NCI-H510A (cell line): ENCODE measurements around the gene TMUB1.
"Not testable (repeated sequence)": the region's sequence is repeated elsewhere in the genome, so short reads cannot be mapped to it uniquely, and the experiment has no call there.

Experiments
- DNase-seq: peaks from one replicate; lab custom pipeline; 2025; lab: John Stamatoyannopoulos, UW

TMUB1 gene

DNA sequence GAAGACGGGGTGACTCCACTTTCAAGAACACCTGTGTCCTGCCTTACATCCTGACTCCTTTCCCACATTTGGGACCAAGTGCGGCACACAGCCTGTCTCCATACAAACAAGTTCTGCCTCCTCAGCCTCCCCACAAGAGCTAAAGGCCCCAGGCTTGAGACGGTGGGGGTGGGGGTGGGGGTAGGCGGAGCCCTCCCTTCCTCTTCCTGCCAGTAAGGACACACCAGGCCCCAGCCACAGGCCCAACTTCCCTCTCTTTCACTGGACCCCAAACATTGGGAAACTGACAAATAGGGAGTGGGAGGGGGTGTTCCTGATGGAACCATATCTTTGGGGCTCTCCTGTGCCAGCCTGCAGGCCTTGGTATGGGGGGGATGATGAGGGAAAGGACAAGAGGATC is 30.2 kb downstream of the TMUB1 start:
- DNase-seq = no peak

- no peak for DNase-seq
These were observed 32.2 kb downstream of the TMUB1 start for GRCh38 chr7:151051108-151051507.

- no peak for DNase-seq
These were observed 34.3 kb downstream of the TMUB1 start for GRCh38 chr7:151048911-151049463.

DNA sequence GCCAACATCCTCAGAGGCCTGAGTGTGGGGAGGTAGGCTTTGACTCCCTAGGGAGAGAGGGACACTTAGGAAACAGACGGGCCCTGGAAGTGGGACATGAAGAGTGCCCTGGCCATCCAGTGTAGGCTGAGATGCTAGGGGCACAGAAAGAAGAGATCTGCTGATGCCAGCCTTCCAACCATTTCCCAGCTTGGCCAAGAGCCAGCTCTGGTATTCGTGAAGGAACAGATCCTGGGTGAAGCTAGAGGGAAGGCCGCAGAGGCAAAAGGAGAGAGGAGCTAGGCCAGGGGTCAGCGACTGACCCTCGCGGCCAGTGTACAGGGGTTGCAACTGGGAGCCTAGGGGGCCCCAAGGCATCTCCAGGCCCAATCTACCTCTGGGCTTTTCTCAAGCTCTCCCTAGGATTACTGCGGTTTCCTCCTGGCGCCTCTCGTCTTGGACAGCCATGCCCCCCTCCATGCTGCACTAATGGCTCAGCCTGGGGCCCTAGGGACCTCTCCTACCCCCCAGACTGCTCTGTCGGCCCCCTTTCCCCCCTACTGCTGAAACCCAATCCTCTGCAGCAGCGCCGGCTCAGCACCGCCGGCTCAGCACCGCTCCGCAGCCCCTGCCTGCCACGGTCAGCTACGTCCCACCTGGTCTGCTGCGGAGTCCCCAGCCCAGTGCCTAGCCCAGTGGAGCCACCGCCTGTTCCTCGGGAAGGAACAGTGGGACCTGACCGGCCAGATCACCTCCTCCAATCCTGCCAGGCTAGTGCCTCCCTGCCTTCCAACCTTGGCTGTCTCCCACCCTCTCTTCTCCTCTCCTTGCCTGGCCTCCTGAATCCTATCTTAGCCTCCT is 35.1 kb downstream of the TMUB1 start, which contains the start of gene ASIC3:
ASIC3 (plus strand) TSS at position 556 of the 840 bp plus-strand sequence. CDS start 355 bp downstream, outside the sequence.
- DNase-seq = no peak

DNA sequence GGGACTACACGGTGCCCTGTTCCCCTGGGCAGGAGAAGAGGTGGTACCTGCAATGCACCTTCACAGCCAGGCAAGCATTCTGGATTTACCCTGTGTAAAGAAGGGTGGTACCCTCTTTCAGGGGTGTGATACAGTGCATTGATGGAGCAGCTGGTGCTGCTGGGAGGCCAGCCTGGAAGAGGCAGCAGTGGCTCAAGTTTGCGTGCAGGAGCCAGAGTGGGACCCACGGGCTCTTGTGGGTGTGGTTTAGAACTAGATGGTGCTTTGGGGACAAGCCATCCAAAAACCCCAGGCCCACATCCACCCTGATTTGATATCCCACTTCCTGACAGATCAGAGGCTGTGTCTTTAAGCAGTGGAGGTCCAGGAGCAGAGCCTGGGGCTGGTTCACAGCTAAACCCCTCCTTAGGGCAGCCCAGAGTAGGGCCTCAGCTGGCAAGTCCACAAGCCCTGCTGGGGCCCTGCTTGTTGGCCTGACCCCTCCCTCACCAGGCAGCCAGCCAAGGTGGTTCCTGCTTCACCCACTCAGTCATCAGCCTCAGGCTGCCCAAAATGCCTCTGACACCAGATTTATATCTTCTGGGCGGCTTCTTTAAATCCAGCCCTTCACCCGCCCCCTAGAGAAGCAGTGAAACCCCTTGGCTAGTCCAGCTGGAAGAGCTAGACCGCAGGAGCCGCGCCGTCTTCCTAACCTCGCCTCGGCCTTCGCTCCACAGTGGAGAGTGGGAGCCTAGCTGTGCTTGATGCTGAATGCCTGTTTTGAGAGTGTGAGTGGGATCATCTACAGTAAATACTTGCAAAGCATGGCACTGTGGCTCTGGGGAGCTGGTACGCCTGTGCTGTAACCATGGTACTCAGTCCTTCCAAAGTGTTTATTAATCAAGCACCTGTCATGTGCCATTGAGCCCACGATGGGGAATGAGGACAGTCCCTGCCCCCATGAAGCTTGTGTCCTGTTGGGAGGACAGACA is 36.4 kb downstream of the TMUB1 start:
- DNase-seq = no peak

DNA sequence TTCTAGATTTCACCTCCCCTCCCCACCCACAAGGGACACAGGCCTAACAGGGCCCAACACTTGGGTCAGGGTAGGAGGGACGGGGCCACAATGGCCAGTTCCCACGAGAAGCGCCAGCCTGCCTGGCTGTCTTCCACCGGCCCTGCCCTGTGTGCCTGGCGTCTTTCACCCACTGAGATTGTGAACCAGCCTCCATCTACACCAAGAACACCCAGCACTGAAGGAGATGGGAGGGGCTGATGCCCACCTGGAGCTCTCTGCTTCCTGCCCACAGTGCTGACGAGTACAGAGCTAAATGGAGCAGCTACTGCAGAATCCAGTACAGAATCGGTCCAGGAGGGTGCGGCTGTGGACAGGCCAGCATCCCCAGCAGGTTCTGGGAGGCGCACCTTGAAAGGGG is 37.3 kb downstream of the TMUB1 start:
- DNase-seq = no peak

DNA sequence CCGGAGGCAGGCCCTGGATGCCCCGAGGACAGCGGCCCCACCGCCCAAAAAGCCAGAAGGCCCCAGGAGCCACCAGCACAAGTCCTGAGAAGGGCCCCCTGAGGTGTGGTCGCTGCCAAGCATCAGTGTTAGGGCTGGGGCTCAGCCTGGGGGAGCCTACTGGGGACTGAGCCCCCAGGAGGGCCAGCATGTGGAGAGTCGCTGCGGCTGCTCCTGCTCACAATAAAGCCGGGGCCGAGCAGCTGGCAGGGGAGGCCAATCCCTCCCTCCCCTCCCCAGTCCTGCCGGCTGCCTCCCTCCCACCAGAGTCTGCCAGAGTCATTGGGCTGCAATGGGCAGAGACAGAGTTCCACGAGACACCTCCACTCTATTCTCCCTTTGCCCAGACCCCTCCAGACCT is 38.0 kb downstream of the TMUB1 start:
- no peak for DNase-seq

GRCh38 chr7:151043959-151044358 is 39.3 kb downstream of the TMUB1 start:
- DNase-seq = no peak

DNA sequence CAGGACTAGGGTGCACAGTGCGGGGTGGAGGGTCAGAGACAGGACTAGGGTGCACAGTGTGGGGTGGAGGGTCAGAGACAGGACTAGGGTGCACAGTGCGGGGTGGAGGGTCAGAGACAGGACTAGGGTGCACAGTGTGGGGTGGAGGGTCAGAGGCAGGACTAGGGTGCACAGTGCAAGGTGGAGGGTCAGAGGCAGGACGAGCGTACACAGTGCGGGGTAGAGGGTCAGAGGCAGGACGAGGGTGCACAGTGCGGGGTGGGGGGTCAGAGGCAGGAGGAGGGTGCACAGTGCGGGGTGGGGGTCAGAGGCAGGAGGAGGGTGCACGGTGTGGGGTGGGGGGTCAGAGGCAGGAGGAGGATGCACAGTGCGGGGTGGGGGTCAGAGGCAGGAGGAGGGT is 39.8 kb downstream of the TMUB1 start:
- not testable (repeated sequence) for DNase-seq

DNA sequence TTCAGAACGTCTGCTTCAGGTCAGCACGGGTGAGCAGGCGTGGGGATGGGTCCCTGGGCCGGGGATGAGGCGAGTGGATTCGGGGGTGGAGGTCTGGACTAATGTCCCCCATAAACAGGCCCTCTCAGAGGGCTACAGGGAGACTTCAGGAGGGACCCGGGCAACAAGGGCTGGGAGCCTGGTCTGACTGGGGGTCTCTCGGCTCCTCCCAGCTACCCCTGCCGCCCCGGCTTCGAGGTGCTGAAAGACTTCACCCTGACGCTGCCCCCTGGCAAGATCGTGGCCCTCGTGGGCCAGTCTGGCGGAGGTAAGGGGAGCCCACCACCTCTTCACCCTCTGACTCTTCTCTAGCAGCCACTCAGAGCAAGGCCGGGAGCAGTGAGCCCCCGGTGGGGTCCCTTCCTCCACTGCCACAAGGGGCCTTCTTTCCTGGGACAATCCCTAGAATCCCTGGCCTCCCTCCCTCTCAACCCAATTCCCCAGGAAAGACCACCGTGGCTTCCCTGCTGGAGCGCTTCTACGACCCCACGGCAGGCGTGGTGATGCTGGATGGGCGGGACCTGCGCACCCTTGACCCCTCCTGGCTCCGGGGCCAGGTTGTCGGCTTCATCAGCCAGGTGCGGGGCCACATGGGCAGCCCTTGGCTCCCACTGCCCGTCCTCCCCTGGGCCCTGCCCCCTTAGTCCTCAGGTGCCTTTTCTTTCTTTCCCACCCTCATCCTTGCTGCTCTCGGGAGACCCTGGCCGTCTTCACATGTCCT is 42.5 kb downstream of the TMUB1 start:
- DNase-seq = no peak

DNA sequence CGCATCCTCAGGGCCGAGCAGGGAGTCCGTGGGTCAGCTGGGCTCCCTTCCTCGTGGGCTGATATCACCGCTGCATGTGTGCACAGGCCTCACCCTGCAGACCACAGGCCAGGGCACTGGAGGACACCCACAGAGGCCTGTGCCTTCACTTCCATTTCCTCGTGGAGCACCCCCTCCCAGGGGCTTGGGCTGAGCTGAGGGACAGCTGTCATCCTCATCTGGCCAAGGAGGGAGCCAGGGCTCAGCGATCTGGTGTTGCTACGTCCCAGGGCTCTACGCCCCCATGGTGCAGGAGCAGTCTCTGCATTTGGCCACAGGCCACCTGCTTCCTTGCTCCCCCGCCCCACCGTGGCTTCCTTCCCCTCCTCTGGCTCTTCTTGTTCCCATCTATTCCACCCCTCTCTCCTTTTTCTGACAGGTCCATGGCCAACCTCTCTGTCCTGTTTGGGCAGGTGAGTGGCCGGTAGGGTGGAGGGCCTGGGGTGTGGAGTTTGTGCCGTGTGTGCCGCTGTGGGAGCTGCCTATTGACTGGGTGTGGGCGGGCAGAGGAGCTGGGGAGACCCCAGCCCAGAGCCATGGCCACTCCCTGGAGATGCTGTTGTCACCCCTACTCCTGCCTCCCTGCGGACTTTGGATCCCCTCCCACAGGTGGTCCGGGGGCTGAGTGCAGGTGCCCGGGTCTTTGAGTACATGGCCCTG is 43.3 kb downstream of the TMUB1 start:
- DNase-seq = no peak

DNA sequence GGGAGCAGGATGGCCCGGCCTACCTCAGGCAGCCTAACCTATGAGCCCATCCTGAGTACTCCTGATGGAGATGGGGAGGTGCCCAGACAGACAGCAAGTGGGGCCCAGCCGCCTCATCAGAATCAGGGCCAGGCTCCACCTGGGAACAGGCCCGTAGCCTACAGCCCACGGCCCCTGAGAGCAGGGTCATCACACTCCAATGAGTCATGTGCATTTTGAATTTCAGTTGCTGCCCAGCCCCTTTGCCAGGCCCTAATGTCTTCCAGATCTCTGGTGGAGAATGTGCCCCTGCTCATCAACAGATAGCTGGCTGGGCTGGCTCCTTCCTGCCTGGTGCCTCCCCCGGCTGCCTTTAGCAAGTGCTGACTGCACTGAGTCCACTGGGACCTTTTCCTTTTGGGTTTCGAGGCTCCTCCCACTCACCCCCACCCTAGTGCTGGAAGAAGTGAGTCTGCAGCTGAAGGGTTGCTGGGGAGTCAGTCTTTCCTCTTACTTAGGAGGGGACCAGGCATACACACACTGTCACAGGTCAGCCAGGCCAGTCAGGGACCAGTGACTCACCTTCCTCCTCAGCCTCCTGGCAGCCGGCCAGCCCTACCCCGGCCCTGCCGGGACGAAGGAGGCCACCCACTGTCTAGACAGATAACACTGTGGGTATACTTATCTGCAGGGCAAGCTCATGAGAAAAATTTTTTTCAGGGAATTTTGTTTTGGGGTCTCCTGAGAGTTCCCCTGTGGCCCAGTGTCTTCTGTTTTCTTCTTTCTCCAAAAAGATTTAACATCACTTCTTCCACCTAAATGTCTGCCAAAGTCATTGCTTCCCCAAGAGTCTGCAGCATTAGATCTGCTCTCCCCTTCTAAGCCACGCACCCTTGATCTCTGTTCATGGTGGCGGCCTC is 44.1 kb downstream of the TMUB1 start:
- no peak for DNase-seq

DNA sequence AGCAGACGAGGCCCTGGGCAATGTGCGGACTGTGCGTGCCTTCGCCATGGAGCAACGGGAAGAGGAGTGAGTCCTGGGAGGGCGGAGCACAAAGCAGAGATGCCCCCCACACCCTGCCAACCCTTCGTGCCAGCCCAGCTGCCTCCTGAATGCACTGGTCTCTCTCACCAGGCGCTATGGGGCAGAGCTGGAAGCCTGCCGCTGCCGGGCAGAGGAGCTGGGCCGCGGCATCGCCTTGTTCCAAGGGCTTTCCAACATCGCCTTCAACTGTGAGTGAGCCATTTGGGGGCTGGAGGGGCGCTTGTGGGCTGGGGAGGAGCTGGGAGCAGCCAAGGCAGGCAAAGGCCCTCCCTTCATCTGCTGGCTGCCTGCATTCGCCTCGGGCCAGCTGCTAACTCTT is 47.4 kb downstream of the TMUB1 start:
- no peak for DNase-seq

DNA sequence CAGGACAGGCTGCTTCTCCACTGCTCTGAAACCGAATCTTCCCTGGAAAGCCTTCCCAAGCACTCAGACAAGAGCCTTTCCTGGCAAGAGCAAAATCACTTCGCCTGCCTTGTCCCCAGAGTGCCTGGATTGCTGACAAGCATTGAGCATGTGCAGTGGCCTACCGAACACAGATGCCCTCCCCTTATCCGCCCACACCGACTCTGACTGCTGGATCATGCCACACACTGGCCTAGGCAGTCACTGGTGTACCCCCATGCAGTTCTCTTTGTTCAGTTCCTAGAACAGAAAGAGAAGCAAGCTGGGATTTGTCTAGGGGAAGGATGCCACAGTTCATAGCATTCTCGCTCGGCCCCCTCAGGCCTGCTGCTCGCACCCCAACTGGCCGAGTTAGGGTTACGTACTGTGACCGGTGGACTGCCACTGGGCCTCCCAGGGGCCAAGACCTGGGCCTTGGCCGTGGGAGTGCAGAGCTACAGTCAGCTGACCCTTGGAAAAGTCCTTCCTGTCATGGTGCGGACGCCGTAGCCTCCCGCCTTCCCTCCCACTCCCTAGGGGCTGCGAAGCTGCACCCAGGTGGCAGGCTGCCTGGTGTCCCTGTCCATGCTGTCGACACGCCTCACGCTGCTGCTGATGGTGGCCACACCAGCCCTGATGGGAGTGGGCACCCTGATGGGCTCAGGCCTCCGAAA is 48.1 kb downstream of the TMUB1 start:
- no peak for DNase-seq

- DNase-seq = no peak
These were observed 48.8 kb downstream of the TMUB1 start for GRCh38 chr7:151034312-151035025.

DNA sequence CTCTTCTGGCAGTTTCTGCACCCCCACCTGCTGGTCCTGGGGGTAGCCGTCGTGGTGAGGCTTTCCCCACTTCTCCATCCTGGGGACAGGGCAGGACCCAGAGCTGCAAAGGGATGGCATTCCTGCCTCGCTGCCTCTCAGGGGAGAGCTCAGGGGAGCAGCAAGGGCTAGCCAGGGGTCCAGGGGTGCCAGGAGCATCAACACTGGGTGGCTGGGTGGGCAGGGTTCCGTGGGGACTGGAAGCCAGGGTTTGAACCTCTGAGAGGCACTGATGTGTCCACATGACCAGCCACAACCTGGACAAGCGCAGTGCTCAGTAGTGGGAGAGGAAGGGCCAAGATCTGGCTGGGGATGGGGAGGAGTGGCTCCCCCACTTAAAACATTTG is 49.4 kb downstream of the TMUB1 start:
- no peak for DNase-seq

GRCh38 chr7:151032936-151033863 is 50.1 kb downstream of the TMUB1 start:
- no peak for DNase-seq
